Kidney tubule cell (primary cell): ENCODE results near the gene SLC12A7.
A peak's percentile ranks its signal among the peaks of the same experiment; 100 is the strongest.
"Not testable (repeated sequence)": the region's sequence is repeated elsewhere in the genome, so short reads cannot be mapped to it uniquely, and the experiment has no call there.

ENCODE experiments used
- DNase-seq: peaks from one replicate; pipeline ENCODE4 v3.0.0-alpha.2; 2018; ENCODE audit warnings: low spot score

Gene SLC12A7

DNA sequence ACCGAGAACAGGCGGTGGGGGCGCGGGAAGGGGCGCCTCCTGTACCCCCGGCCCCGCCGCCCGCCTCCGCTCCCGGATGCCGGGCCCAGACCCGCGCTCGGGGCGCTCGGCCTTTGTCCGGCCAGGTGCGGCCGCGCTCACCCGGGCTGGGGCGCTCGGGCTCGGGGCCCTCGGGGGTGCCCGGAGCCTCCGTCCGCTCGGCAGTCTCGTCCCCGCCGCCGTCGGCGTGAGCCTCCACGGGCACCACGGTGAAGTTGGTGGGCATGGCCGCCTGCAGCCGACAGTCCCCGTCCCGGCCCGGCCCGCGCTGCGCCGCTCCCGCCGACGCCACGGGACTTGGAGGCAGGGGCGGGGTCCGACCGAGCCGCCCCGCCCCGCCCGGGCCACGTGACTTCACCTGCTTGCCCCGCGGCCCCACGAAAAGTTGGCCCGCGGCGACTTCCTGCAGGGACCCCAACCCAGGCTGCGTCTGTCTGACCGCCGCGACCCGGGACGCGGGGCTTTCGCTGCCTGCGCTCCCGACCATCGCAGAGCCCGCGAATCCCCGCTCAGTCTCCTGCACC, at the start of gene SLC12A7:
TSS of gene SLC12A7 (minus strand) at position 337 of the 563 bp plus-strand sequence. CDS start at position 265, 72 bp downstream.
- DNase-seq, result peak; percentile 65

DNA sequence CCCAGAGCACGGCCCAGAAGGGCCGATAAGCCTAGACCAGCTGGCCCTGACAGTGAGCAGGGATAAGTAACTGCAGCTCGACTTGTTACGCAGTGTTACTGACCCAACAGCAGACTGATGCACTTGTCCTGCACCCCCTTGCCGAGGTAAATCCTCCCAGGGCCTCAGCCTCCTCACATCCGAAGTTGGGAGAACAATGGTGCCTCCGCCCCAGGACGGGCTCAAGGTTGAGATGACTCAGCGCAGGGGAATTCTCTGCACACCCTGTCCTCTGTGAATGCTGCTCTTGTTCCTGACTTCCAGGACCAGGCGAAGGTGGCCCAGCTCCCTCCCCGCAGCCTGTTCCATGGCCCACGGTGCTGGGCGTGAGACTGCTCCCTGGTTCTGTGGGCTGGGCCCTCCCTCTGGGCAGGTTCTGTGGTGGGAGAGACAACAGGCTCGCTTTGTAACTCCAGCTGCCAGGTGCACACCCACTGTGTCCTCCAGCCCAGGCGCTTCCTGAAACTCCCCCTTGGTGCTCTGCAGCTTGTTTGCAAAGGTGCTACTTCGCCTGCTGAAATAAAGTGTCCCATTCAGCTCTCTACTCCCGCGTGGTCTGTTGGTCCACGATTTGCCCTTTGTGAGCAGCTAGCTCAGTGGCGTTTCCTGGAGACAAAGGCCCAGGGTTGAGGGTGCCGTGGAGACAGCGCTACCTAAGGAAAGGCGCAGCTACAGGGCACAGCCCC, 49.4 kb upstream of the SLC12A7 start:
- peak; percentile 56 for DNase-seq

DNA sequence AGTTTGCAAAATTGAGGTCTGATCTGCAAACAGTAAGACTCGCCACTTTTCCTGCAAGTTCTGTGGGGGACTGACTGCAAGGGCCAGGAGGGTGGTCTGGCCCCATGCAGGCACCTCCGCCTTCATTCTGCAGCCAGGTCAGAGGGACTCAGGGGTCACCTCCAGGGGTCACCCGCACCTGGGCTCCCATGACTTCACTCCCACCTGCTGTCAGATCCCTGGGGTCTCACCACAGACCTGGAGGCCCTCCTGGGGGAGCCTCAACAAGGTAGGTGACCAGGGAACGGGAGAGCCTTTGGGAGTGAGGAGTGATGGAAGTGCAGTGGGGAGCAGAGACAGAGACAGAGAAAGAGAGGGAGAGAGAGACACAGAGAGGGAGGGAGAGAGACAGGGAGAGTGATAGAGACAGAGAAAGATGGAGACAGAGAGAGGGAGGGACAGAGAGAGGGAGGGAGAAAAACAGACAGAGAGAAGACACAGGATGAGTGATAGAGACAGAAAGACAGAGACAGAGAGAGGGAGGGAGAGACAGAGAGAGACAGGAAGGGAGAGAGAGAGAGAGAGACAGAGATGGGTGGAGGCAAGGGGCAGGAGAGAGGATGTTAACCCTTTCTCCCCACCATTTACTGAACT, 48.0 kb upstream of the SLC12A7 start:
- DNase-seq, result no peak

DNA sequence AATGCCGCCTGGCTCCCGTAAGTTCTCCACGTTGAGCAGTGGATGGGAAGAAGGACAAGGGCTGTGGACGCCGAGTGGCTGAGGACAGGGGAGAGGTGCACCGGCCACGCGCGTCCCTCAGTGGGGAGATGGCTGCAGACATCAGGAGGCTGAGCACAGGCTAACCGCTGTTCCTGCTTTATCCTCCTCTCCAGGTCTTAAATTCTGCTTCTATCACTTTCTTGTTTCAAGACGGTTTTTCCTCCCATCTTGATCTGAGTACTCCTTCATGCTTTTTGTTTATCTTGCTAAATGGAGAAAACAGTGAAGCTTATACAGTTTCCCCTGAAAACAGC, 47.4 kb upstream of the SLC12A7 start:
- DNase-seq, result no peak

DNA sequence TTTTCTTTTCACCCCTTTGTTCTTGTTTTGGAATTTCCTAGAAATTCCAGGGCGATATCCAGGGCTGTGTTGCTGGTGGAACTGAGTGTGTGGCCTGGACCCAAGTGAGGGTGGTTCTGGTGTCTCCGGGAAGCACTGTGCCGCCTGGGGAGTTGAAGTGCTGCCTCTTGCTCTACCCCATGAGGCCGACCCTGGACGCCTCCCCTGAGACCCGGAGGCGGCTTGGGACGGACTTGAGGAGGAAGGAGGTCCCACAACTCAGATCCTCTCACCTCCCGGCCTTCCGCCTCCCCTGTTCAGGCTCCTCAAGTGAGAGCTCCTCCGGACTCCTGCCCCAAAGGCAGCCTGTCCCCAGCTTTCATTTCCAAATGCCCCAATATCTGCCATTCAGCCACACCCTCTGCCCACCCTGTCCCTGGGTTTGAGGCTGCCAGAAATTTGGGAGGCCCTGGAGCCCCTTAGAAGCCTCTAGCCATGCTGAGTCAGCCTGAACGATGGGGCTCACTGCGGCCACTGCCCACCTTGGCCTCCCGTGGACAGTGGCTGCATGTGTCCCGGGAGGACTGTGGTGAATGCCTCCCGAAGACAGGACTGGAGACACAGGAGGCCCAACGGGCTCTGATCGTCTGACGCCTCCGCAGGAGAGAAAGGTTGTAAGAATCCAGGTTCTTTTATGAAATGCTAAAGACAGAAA, 46.9 kb upstream of the SLC12A7 start:
- DNase-seq, result no peak

DNA sequence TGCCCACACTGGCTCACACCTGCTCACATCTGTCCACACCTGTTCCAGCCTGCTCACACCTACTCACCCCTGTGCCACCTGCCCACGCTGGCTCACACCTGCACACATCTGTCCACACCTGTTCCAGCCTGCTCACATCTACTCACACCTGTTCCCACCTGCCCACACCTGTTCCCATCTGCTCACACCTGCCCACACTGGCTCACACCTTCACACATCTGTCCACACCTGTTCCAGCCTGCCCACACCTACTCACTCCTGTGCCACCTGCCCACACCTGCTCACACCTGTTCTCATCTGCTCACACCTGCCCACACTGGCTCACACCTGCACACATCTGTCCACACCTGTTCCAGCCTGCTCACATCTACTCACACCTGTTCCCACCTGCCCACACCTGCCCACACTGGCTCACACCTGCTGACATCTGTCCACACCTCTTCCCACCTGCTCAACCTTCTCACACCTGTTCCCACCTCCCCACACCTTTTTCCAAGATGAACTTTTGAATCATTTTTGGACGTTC, 45.7 kb upstream of the SLC12A7 start:
- DNase-seq, result not testable (repeated sequence)

DNA sequence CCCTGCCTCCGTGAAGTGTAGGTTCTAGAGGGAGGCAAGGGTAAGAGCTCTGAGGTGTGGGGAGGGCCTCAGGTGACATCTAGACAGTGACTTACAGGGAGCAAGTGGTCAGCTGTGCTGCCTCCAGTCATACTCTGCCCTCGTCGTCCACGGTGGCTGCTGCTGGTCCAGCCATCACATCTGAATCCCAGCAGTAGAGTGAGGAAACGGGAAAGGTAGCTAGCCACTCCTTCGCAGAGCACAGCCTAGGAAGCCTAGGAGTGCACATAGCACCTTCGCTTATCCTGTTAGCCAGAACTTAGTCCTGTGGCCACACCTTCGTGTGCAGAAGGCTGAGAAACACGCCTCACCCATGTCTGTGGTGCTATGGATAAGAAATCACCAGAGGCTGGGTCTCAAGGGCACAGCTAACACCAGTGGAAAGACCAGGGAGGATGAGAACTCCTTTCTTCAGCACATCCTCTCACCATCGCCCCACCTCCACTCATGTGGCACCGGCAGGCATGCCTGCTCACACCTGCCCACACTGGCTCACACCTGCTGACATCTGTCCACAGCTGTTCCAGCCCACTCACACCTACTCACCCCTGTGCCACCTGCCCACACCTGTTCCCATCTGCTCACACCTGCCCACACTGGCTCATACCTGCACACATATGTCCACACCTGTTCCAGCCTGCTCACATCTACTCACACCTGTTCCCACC, 45.0 kb upstream of the SLC12A7 start:
- no peak for DNase-seq

DNA sequence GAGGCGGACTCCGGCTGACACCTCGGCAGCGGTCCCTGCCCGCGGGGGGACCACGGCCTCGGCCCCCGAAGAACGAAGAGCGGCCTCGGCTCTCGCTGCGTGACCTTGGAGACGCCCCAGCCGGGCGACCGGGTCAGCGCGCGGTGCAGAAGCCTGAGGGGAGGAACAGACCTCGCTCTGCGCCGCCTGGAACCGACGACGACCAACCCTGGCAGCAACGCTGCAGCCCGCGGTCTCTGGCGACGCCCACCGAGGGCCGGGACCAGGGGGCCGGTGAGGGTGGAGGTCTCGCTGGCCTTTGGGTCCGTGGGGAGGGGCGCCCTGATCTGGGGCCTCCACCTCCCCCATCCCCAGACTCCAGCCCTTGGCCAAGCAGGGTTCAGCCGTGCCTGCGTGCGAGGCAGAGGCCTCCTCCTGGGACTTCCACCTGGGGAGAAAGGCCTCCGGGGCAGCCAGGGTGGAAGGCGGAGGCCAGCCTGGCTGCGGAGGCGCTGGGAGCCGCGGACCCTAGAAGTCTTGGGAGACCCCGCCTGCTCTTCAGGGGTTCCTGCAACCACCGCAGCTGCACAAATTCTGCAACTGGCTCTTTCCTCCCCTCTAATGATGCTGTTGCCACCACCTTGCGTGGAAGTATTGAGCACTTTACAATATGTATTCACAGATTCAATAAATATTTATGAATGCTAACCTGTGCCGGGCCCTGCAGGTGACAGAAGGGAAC, 44.3 kb upstream of the SLC12A7 start:
- DNase-seq, result no peak

DNA sequence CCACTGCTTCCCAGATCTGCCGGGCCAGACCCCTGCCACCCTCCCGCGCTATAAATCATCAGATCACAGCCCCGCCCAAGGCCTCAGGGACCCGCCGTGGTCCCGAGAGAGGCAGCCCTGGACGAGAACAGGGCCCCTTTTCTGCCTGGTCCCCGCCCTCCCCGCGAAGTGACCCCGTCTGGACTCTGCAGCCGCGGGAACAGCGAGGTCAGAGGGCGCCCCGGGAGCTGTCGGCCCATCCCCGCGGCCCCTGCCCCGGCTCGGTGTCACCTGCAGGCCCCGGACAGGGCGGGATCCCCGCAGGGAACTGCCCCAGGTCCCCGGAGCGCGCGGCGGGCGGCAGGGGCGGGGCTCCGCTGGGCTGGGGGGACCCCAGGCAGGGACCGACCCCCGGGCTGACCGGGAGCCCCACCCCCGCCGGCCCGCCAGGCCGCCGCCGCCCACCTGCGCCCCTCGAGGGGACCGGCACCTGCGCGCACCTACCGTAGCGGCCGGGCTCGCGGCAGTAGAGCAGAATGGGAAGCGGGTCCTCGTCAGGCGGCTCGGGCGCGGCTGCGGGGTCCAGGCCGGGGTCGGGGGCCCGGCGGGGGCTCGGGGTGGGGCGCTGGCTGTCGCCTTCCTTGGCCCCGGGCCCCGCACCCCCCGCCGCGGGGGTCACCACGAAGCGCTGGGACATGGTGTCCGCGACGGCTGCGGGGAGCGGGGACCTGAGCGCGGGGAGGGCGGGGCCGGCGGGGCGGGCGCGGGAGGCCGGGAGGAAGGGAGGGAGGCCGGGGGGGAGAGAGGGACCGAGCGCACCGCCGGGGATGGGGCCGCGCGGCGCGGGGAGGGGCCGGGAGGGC, 43.5 kb upstream of the SLC12A7 start:
- no peak for DNase-seq

DNA sequence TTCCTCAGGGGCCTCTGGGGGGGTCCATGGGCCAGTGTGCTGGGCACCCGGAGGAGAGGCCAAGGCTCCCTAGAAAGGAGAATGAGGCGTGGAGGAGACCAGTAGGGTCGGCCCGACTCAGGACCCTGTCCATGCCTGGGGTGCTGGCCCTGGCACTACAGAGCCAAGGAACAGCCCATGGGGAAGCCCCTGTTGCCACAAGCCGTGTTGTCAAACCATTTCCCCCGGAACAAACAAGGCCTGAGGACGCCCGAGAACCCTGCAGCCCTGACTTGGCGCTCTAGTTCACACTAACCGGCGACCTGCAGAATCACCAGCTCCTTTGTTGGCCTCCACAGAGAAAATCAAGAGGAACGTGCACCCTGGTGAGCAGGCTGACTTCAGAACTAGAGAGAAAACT, 41.6 kb upstream of the SLC12A7 start:
- DNase-seq, result no peak

DNA sequence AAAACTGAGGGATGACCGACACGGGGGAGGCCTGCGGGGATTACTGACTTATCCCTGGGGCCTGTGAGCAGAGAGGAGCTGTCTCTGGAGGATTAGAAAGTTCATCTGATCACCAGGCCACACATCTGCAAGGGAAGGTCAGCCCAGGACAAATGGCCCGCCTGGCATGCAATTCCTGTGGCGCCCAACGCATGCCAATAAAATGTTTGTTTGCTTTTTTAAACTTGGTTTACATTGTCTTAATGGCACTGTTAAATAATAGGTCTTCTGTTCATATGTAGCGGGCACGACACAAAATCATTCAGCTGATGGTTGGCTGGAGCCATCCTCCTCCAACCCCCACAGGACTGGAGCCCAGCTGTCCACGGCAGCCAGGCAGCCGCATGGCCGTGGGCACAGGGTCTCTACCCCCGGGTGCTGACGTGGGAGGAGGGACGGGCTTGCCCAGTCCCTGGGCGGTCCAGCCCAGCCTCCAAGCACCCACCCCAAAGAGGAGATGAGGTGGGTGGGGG, 41.0 kb upstream of the SLC12A7 start:
- DNase-seq, result no peak

DNA sequence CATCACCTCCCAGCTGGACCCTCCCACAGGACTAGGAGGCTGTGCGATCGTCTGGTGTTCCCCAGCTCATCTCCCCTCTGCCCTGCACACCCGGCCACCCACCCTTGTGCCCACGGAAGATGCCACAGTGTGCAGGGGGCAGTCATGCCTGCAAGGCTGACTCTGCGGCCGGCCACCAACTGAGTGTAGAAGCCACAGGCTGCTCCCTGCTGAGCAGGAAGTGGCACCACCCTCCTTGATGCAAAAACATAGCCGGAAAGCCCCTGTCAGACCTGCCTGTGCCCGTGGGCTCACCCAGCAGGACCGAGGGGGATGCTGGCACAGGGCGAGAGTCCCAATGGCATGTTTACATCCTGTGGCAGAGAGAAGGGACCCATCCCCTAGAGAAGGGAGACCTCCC, 40.3 kb upstream of the SLC12A7 start:
- DNase-seq, result peak; percentile 19

DNA sequence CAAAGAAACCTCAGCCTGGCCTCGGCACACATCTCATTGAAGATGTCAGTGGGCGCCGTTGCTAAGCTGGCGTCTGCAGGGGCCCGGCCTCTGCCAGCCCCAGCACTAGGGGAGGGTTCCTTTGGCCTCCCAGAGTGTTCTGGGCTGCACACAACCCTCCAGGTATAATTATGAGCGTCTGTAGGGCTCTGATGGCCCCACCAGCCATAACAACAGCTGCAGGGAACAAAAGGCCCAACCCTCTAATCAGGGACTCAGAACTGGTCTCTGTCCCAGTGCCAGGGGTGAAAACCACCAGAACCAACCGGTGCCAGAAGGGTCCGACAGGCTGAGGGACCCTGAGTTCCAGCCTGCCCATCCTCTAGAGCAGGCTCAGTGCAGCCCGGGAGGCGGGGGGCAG, 39.5 kb upstream of the SLC12A7 start:
- DNase-seq, result no peak

DNA sequence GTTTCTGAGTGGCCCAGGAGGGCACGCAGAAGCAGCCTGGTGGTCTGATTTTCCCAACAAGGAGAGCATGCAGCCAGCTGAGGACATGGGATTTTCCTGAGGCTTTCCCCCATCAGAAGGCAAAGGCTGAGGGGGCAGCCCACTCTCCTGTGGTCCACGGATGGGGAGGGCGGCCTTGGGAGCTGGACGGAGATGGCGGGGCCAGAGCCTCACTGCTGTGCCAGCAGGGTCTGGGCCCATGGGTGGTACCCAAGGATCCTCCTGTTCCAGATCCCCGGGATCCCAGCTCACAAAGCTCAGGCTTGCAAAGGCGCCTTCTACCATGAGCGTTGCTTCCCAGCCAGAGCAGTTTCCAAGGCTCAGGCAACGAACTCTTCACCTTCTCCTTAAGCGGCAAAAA, 39.0 kb upstream of the SLC12A7 start:
- DNase-seq, result no peak

DNA sequence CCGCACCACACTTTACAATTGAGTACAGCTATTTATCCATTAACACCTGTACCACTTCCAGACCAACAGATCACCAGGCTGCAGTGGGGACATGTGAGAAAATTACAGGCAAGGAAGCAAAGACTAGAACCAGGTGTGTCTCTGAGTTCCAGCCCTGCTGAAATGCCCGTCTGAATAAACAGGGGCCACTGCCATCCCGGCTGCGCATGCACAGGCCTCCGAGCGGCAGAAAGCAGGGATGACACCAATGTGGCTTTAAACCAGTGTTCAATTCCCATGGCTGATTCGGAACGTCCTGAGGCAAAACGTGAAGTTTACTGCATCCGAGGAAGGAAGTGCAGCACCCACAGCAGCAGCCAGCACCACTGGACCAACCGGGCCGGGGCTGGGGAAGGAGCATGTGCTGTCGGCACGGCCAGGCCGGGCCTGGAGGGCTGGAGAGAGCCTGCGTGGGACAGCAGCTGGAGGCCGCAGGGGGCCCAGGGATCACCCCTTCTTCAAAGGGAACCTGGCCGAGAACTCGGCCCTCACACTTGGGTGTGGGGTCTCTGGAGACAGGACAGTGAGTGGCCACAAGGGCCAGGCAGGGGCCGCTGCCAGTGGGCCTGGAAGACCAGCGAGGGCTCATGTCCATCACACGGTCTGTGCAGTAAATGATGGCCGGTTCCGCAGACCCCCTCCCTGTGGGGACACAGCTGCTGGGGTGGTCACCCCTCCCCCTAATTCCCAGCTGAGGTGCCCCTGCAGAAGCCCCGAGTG, 33.0 kb upstream of the SLC12A7 start:
- no peak for DNase-seq

DNA sequence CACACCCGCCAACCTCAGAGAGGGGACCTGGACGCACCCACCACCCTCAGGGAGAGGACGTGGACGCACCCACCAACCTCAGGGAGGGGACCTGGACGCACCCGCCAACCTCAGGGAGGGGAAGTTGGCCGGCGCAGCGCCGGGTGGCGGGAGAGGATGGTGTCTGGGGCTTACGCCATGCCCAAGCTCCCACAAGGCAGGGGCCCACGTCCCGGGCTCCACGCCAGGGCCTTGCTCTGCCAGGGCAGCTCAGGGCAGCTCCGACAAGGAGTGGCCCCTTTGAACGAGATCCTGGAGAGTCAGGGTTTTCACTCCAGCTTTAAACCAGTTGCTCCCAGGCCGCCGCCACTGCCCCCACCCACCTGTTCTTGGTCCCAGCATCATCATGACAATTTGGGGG, 32.2 kb upstream of the SLC12A7 start:
- no peak for DNase-seq

DNA sequence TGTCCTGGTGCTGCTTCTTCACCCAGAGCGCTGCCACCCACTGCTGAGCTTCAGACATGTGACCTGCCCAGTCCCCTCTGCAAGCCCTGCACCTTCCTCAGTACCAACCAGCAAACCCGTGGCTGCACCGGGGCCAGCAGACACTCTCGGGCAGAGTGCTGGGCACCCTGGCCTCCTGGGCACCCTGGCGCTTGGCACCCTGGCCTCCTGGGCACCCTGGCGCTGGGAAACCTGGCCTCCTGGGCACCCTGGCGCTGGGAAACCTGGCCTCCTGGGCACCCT, 31.7 kb upstream of the SLC12A7 start:
- DNase-seq, result no peak

DNA sequence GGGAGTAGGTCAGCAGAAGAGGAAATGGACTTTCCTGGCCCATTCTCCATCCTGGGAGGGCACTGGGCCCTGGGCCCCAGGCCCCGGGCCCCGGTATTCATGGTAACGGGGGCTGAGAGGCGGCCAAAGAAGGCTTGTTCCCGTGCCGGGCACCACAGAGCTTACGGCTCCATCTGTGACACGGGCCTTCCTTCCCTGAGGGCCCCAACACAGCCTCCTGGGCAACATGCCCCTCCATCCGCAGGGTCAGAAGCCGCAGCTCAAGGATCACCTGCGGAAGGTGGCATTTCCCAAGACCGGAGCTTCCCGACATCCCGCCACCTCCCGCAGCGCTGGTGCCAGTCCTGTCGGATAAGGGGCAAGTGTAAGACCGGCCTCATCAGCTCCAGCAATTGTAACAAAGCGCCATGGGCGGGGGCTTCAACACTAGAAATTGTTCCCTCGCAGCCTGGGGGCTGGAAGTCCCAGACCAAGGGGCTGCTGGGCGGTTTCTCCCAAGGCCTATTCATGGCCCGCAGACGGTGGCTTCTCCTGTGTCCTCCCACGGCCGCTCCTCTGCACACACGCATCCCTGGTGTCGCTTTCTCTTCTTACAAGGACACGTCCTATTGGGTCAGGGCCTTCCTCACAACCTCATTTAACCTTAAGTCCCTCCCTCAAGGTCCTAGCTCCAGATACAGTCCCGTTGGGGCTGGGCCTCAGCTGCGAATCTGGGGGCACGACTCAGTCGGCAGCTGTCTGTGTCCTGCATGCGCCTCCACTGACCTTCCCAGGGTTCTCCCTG, 31.2 kb upstream of the SLC12A7 start:
- DNase-seq, result no peak

DNA sequence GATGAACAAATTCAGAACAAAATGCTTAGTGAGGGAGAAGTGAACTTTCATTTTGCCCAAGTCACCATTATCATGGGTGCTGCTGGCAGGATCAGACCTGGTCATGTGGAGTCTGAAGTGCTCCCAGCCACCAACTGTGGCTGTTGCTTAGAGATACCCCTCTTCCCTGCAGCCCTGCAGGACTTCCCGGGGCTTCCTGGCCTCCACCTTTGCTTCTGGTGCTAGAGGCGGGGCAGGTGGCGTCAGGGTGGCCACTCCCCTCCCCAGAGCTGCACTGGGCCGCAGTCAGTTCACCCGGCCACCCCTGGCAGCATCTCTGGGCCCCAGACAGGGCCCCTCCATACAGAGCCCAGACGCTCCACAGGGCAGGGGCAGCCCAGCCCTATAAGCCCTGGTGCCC, 30.0 kb upstream of the SLC12A7 start:
- no peak for DNase-seq
